ENCODE results near the gene ZNF333.

ZNF333 gene

DNA sequence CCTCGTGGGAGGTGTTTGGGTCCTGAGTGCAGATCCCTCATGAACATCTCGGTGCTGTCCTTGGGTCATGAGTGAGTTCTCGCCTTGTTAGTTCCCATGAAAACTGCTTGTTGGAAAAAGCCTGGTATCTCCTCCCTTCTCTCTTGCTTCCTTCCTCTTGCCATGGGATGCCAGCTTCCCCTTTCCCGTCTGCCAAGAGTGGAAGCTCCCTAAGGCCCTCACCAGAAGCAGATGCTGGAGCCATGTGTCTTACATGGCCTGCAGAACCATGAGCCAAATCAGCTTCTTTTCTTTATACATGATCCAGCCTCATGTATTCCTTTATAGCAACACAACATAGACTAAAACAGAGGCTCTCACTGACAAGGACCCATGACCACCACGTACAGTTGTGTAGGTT, 80.3 kb downstream of the ZNF333 start:
- no peaks in the 10 kb centered on the region for H3K36me3 ChIP-seq (ENCODE audit: control insufficient read depth in 2 of 2, insufficient read depth in 1 of 2, low read length in 2 of 2)
- no peak overlapping the region for H3K4me3 ChIP-seq (ENCODE audit: low read depth, low read length)
- H3K27ac ChIP-seq (ENCODE audit: extremely low read depth, low read depth, low read length): no peak overlapping the region
- H3K9me3 ChIP-seq (ENCODE audit: control insufficient read depth, insufficient read depth, low read depth, low read length): no peaks in the 10 kb centered on the region
- ChIA-PET CTCF (interaction anchor here (0.6 to 2.1 kb wide), 2 partner anchors 16 to 1119 kb away, joined by 5 read pairs; no protein-coding TSS in a partner anchor), POLR2A (no interaction called here)
- H3K4me1 ChIP-seq (ENCODE audit: control insufficient read depth, insufficient read depth, low read length): no peaks in the 10 kb centered on the region
- no peak for TF ChIP-seq HOXD13 (CRISPR knock-in tag; IDR thresholded peaks at IDR 0.05; ENCODE audit: borderline replicate concordance)
- TF ChIP-seq ZSCAN23 (tag by site-specific recombination; IDR thresholded peaks at IDR 0.05): no peak
- no peak for TF ChIP-seq SP2 (tag by site-specific recombination; IDR thresholded peaks at IDR 0.05)
- TF ChIP-seq ZNF596 (tag by site-specific recombination; IDR thresholded peaks at IDR 0.05): no peak
- no peak for TF ChIP-seq ZFP41 (tag by site-specific recombination; IDR thresholded peaks at IDR 0.05; ENCODE audit: borderline replicate concordance)
- TF ChIP-seq ZNF785 (tag by site-specific recombination; IDR thresholded peaks at IDR 0.05): no peak
- TF ChIP-seq KLF8 (tag by site-specific recombination; IDR thresholded peaks at IDR 0.05): no peak
- TF ChIP-seq ZNF677 (tag by site-specific recombination; IDR thresholded peaks at IDR 0.05): no peak
- TF ChIP-seq SCRT2 (tag by site-specific recombination; IDR thresholded peaks at IDR 0.05): no peak
- TF ChIP-seq, protein P1, sequence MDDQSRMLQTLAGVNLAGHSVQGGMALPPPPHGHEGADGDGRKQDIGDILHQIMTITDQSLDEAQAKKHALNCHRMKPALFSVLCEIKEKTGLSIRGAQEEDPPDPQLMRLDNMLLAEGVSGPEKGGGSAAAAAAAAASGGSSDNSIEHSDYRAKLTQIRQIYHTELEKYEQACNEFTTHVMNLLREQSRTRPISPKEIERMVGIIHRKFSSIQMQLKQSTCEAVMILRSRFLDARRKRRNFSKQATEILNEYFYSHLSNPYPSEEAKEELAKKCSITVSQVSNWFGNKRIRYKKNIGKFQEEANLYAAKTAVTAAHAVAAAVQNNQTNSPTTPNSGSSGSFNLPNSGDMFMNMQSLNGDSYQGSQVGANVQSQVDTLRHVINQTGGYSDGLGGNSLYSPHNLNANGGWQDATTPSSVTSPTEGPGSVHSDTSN (CRISPR knock-in tag; IDR thresholded peaks at IDR 0.05): no peak
- TF ChIP-seq, protein P2, sequence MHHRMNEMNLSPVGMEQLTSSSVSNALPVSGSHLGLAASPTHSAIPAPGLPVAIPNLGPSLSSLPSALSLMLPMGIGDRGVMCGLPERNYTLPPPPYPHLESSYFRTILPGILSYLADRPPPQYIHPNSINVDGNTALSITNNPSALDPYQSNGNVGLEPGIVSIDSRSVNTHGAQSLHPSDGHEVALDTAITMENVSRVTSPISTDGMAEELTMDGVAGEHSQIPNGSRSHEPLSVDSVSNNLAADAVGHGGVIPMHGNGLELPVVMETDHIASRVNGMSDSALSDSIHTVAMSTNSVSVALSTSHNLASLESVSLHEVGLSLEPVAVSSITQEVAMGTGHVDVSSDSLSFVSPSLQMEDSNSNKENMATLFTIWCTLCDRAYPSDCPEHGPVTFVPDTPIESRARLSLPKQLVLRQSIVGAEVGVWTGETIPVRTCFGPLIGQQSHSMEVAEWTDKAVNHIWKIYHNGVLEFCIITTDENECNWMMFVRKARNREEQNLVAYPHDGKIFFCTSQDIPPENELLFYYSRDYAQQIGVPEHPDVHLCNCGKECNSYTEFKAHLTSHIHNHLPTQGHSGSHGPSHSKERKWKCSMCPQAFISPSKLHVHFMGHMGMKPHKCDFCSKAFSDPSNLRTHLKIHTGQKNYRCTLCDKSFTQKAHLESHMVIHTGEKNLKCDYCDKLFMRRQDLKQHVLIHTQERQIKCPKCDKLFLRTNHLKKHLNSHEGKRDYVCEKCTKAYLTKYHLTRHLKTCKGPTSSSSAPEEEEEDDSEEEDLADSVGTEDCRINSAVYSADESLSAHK (tag by site-specific recombination; IDR thresholded peaks at IDR 0.05): no peak
- no peak for TF ChIP-seq ZNF266 (tag by site-specific recombination; IDR thresholded peaks at IDR 0.05; ENCODE audit: low read depth)
- TF ChIP-seq, protein P3, sequence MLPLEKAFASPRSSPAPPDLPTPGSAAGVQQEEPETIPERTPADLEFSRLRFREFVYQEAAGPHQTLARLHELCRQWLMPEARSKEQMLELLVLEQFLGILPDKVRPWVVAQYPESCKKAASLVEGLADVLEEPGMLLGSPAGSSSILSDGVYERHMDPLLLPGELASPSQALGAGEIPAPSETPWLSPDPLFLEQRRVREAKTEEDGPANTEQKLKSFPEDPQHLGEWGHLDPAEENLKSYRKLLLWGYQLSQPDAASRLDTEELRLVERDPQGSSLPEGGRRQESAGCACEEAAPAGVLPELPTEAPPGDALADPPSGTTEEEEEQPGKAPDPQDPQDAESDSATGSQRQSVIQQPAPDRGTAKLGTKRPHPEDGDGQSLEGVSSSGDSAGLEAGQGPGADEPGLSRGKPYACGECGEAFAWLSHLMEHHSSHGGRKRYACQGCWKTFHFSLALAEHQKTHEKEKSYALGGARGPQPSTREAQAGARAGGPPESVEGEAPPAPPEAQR (tag by site-specific recombination; IDR thresholded peaks at IDR 0.05): no peak
- TF ChIP-seq IKZF3 (tag by site-specific recombination; IDR thresholded peaks at IDR 0.05): no peak
- TF ChIP-seq ZNF514 (tag by site-specific recombination; IDR thresholded peaks at IDR 0.05): no peak
- TF ChIP-seq, protein P4, sequence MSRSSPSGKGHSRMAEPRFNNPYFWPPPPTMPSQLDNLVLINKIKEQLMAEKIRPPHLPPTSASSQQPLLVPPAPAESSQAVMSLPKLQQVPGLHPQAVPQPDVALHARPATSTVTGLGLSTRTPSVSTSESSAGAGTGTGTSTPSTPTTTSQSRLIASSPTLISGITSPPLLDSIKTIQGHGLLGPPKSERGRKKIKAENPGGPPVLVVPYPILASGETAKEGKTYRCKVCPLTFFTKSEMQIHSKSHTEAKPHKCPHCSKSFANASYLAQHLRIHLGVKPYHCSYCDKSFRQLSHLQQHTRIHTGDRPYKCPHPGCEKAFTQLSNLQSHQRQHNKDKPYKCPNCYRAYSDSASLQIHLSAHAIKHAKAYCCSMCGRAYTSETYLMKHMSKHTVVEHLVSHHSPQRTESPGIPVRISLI (tag by site-specific recombination; IDR thresholded peaks at IDR 0.05): no peak

DNA sequence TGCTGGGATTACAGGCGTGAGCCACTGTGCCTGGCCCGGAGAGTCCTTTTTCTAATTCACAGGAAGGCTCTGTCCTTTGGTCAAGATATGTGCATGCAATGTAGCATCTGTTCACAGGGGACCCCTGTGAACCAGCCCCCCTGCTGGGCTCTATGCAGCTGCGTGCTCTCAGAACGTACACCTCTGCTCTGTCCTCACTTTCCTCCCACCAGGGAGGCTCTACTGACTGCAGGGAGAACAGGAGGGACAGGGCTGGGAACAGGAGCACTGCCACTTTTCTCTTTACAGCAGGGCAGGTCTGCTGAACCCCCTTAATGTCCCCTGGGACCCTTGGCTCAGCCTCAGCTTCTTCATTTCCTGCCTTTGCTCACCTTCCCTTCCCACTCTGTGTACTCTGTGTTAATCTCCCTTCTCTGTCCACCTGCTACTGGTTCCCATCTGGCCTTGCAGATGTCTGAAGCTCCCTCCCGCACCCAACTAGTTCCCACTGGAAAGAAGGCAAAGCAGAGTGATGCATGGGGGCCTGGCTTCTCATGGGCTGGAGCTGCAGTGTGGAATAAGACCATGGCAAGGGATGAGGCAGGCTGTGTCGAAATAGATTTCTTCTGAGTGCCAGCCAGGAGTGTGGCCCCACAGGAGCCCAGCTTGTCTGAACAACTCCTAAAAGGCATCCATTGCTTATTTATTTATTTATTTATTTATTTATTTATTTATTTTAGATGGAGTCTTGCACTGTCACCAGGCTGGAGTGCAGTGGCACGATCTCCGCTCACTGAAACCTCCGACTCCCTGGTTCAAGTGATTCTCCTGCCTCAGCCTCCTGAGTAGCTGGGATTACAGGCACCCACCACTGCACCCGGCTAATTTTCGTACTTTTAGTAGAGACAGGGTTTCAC, 81.3 kb downstream of the ZNF333 start:
- no peaks in the 10 kb centered on the region for H3K4me1 ChIP-seq (ENCODE audit: control insufficient read depth, insufficient read depth, low read length)
- CTCF ChIA-PET: interaction anchor here (0.5 kb wide), 1 partner anchor 10 kb away, joined by 3 read pairs; no protein-coding TSS in a partner anchor
- H3K9me3 ChIP-seq (ENCODE audit: control insufficient read depth, insufficient read depth, low read depth, low read length): no peaks in the 10 kb centered on the region
- POLR2A ChIA-PET: no interaction called here
- no peaks in the 10 kb centered on the region for H3K36me3 ChIP-seq (ENCODE audit: control insufficient read depth in 2 of 2, insufficient read depth in 1 of 2, low read length in 2 of 2)
- H3K27ac ChIP-seq (ENCODE audit: extremely low read depth, low read depth, low read length): no peak overlapping the region
- H3K4me3 ChIP-seq (ENCODE audit: low read depth, low read length): no peak overlapping the region
- TF ChIP-seq ZNF239 (tag by site-specific recombination; IDR thresholded peaks at IDR 0.05): no peak
- no peak for TF ChIP-seq ZBTB1 (tag by site-specific recombination; IDR thresholded peaks at IDR 0.05)
- peak; percentile 56 for TF ChIP-seq ZNF555 (tag by site-specific recombination; conservative IDR thresholded peaks at IDR 0.05)
- TF ChIP-seq, protein P5, sequence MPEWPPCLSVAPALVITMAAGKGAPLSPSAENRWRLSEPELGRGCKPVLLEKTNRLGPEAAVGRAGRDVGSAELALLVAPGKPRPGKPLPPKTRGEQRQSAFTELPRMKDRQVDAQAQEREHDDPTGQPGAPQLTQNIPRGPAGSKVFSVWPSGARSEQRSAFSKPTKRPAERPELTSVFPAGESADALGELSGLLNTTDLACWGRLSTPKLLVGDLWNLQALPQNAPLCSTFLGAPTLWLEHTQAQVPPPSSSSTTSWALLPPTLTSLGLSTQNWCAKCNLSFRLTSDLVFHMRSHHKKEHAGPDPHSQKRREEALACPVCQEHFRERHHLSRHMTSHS (tag by site-specific recombination; IDR thresholded peaks at IDR 0.05): no peak
- peak; percentile 22; the same call in 1 of the 2 replicates for TF ChIP-seq ZNF654 (tag by site-specific recombination; IDR thresholded peaks at IDR 0.05; ENCODE audit: low read depth)
- TF ChIP-seq, protein P6, sequence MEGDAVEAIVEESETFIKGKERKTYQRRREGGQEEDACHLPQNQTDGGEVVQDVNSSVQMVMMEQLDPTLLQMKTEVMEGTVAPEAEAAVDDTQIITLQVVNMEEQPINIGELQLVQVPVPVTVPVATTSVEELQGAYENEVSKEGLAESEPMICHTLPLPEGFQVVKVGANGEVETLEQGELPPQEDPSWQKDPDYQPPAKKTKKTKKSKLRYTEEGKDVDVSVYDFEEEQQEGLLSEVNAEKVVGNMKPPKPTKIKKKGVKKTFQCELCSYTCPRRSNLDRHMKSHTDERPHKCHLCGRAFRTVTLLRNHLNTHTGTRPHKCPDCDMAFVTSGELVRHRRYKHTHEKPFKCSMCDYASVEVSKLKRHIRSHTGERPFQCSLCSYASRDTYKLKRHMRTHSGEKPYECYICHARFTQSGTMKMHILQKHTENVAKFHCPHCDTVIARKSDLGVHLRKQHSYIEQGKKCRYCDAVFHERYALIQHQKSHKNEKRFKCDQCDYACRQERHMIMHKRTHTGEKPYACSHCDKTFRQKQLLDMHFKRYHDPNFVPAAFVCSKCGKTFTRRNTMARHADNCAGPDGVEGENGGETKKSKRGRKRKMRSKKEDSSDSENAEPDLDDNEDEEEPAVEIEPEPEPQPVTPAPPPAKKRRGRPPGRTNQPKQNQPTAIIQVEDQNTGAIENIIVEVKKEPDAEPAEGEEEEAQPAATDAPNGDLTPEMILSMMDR (tag by site-specific recombination; IDR thresholded peaks at IDR 0.05): no peak
- TF ChIP-seq ZNF2 (tag by site-specific recombination; IDR thresholded peaks at IDR 0.05): no peak
- TF ChIP-seq ZIC2 (tag by site-specific recombination; IDR thresholded peaks at IDR 0.05): peak; percentile 65

Data from HEK293 (cell line).